HG02678 (cell line): ENCODE data around the gene TBC1D14.

Experiments used
- ATAC-seq: cut with Tn5 transposase; IDR thresholded peaks from one replicate; pipeline ENCODE4 v1.9.1; 2021; ENCODE audit warnings: mild to moderate bottlenecking, moderate library complexity; ENCODE audit not compliant: unreplicated experiment

The TBC1D14 gene, protein sequence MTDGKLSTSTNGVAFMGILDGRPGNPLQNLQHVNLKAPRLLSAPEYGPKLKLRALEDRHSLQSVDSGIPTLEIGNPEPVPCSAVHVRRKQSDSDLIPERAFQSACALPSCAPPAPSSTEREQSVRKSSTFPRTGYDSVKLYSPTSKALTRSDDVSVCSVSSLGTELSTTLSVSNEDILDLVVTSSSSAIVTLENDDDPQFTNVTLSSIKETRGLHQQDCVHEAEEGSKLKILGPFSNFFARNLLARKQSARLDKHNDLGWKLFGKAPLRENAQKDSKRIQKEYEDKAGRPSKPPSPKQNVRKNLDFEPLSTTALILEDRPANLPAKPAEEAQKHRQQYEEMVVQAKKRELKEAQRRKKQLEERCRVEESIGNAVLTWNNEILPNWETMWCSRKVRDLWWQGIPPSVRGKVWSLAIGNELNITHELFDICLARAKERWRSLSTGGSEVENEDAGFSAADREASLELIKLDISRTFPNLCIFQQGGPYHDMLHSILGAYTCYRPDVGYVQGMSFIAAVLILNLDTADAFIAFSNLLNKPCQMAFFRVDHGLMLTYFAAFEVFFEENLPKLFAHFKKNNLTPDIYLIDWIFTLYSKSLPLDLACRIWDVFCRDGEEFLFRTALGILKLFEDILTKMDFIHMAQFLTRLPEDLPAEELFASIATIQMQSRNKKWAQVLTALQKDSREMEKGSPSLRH

DNA sequence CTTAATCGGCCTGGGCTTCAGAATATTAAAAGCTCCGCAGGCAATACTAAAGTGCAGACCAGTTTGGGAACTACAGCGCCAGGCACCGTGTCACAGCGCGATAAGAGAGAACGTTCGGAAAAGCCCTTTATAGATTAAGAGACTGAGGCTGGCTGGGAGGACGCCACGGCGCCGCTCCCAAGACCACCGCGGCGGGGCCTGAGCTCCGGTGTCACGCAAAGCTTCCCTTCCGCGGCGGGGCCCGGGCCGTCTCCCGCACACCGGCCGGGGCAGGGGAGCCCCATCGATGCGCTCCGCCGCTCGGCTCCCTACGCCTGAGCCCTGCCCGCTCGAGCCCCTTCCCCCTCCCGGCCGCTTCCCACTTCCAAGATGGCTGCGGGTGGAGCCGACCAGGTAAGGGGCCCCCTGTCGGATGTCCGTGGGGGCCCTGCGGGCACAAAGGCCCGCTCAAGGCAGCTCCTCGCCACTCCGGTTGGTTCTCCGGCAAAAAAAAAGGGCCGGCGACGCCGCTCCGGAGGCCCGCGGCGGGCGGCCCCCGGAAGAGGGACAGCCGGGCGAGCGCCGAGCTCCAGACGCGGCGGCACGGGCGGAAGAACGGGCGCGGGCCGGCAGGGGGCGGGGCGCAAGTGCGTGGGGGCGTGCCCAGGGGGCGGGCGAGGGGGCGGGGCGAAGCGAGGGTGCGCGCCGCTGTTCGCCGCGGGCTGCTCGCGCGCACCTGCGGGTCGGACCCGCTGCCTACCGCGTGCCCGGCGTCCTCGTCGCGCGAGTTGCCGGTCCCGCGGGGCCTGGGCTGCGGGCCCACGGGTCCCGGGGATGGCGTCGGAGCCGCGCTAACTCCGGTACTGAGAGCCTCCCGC, at the start of gene TBC1D14:
Gene TBC1D14, plus strand, starts transcription at position 714 of the 857 bp plus-strand sequence. CDS start 13,564 bp downstream, outside the sequence.
- peak; percentile 85 for ATAC-seq

- no peak for ATAC-seq
These were observed 41.2 kb upstream of the TBC1D14 start for GRCh38 chr4:6868386-6868785.

- ATAC-seq = no peak
These were observed 39.7 kb upstream of the TBC1D14 start for GRCh38 chr4:6869944-6870343.

DNA sequence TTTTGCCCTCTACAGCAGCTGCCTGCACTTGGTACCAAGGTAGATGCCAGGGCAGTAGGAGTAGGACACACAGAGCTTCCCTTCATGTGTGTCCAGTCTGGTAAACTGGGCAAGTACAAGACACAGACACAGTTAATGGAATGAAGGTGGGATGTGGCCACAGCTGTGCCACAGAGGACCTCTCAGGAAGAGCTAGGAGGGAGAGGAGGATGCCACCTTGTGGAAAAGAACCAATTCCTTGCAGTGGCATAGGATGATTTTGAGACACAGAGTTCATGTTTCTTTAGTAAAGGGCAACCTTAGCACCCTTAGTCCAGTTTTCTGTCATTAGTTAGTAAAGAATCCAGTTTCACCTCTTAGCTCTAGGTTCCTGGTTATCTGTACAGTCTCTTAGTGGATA, 36.3 kb upstream of the TBC1D14 start:
- ATAC-seq = no peak

- ATAC-seq = peak; percentile 74
These were observed 35.7 kb upstream of the TBC1D14 start for GRCh38 chr4:6873792-6874461.

DNA sequence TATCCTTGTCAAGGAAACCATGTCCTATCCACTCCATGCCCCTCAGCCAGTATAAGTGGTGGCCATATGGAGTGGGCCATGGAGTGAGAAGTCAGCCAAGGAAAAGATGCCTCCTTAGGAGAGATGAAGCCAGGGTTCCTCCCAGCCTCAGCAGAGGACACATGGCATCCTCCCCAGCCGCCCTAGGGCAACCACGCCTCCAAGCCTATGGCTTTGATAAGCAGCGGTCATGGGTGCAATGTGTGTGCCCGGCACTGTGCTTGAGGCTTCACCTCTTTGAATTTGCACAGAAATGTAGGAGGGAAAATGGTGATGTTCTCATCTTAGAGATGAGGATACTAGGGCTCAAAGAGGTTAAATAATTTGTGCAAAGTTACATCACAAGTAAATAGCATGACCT, 34.6 kb upstream of the TBC1D14 start:
- ATAC-seq = no peak

- no peak for ATAC-seq
These were observed 34.2 kb upstream of the TBC1D14 start for GRCh38 chr4:6875431-6875831.

- ATAC-seq = no peak
These were observed 33.2 kb upstream of the TBC1D14 start for GRCh38 chr4:6876440-6876839.

DNA sequence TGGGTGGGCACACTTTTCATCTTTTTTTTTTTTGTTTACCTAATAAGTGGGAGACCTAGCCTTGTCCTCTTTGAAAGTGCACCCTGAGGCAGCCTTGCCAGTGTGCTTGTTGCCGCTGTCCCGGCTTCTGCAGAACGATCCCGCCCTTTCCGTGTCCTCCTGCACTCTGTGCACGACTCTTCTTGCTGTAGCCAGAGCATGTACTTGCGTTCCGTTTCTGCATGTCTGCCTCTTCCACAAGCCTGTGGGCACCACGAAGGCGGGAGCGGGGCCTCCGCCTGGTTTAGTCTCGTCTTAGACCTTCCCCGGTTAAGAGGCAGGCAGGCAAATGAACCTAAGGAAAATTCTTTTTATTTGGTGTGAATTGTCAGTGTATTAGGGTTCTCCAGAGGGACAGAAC, 32.6 kb upstream of the TBC1D14 start:
- no peak for ATAC-seq

DNA sequence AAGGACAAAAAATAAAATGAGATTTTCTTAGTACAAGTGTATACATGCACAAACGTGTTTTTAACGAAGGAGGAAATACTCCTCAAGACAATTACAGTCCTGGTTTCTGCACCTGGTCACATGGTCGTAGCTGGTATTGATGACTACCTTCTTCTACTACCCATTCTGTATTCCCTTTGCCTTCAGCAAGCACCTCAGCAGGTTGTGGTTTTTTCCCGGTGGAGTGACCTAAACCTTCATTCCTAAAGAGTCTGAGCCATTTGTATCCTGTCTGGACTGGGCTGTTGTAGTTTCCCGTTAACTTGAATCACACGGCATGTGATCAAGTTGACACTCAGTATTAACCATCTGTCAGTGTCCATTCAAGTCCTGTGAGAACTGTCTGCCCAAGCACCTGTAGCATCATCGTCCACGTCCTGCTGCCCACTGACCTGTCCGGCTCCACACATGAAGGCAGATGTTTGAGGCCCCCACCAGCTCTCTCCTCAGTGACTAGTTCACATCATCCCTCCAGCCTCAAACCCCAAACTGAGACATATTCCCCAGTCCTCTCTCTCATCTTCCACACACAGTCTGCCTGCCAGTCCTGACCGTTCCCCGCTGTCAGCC, 31.1 kb upstream of the TBC1D14 start:
- no peak for ATAC-seq

DNA sequence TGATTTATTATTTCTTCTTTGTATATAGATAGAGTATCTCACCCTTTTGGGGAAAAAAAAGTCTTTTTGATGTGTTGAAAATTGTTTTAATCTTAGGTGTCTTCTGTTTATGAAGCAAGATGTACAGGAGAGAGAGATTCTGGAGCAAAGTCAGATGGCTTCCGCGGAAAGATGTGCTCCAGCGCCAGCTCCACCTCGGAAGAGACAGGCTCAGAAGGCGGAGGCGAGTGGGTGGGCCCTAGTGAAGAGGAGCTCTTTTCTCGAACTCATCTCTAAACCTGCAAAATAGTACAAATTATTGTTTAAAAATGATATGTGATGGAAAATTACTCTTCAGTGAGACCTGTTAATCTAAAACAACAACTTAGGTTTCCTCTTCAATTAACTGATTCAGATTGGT, 28.9 kb upstream of the TBC1D14 start:
- no peak for ATAC-seq

DNA sequence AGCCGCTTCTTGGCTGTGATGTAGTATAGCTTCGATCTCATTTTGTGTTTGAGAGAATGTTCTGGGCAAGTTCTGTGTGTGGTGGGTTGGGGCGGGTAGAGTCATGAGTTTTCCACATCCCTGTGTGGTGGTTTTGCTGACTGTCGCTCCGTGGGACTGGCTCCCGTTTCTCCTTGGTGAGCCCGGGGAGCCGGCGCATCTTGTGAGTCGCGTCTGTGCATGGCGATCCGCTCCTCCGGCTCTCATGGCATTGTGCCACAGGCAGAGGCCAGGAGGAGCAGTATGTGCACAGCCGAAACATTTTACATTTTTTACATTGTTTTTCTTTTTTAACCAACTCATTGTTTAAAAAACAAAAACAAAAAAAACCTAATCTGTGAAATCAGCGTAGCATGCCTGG, 27.7 kb upstream of the TBC1D14 start:
- ATAC-seq = no peak

- ATAC-seq = no peak
These were observed 25.2 kb upstream of the TBC1D14 start for GRCh38 chr4:6884341-6884870.

- ATAC-seq = no peak
These were observed 23.6 kb upstream of the TBC1D14 start for GRCh38 chr4:6885953-6886557.

DNA sequence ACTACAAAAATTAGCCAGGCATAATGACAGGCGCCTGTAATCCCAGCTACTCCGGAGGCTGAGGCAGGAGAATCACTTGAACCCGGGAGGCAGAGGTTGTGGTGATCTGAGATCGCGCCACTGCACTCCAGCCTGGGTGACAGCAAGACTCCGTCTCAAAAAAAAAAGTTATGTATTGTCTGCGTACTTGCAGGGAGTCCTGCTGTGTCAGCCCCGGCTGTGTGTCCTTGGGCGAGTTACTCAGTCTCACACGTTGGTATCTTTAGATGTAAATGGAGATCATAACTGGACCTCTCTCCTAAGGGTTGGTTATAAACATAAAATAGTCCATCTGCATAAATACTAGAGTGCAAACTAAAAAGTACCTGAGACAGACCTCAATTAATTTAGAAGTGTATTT, 22.7 kb upstream of the TBC1D14 start:
- no peak for ATAC-seq

DNA sequence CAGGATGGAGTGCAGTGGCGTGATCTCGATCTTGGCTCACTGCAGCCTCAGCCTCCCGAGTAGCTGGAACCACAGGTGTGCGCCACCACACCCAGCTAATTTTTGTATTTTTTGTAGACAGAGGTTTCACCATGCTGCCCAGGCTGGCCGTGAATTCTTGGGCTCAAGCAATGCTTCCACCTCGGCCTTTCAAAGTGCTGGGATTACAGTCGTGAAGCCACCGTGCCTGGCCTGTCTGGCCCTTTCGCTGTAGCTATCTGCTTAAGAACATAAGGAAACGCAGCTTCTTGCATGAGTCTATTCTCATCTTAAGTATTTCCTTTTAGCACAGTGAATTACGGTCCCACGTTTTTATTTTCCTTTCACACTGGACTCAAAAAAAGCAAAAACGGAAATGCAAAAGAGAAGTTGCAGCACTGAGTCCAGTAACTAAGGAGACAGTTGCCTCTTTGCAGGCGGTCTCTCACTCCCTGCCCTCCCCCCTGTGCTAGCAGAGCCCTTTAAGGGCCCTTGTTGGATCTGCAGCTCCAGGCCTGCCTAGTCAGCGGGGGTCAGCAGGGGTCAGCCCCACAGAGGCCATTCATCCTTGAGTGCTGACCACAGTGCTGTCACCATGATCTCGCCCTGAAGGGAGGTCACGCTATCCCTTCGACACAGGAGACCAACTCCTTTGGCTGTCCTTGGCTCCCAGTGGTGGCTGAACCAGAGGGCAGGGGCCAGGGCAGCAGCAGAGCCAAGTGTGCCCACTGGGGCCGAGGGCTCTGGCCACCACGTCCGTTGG, 21.8 kb upstream of the TBC1D14 start:
- ATAC-seq = no peak

DNA sequence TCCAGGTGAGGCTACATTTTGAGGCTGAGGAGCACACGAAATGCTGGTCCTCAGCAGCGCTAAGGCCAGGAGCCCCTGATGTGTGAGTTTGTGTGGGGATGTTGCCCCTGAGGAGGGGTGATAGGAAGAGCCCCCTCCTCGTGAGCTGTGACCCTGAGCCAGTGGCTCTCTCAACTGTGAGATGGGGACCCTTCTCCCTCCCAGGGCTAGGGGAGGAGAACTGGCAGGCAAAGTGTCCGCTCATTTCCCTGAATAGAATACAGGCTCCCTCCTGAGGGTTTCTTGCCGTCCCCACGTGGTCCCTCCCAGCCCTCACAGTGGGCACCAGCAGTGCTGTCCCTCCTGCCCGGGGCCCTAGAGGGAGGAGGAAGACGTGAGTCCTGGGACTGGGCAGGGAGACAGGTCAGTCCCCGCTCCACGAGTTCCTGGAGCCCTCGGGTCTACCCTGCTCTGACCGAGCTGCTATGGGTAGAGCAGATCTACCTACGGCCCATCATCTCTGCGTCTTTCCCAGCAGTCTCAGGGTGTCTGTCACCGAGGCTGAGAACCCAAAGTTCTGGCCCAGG, 21.0 kb upstream of the TBC1D14 start:
- ATAC-seq = no peak

- ATAC-seq = no peak
These were observed 20.4 kb upstream of the TBC1D14 start for GRCh38 chr4:6889101-6889735.
